ENCODE data around the gene RANBP10.
"Not testable (repeated sequence)": the region's sequence is repeated elsewhere in the genome, so short reads cannot be mapped to it uniquely, and the experiment has no call there.

RANBP10 gene

GRCh38 chr16:67707790-67708189, 98.6 kb downstream of the RANBP10 start:
- DNase-seq, result no peak

GRCh38 chr16:67707210-67707609, 99.2 kb downstream of the RANBP10 start:
- DNase-seq, result no peak

- DNase-seq, result no peak
Measured at GRCh38 chr16:67704110-67704509, 102.2 kb downstream of the RANBP10 start.

GRCh38 chr16:67703626-67704025, 102.7 kb downstream of the RANBP10 start:
- DNase-seq, result peak; percentile 7

GRCh38 chr16:67702130-67702529, 104.2 kb downstream of the RANBP10 start:
- no peak for DNase-seq

GRCh38 chr16:67701420-67701819, 104.9 kb downstream of the RANBP10 start:
- no peak for DNase-seq

- DNase-seq, result no peak
Measured at GRCh38 chr16:67699265-67699664, 107.1 kb downstream of the RANBP10 start.

- DNase-seq, result no peak
Measured at GRCh38 chr16:67697422-67698185, 108.8 kb downstream of the RANBP10 start.

- no peak for DNase-seq
Measured at GRCh38 chr16:67694611-67695010, 111.7 kb downstream of the RANBP10 start.

- not testable (repeated sequence) for DNase-seq
Measured at GRCh38 chr16:67693517-67694285, 112.7 kb downstream of the RANBP10 start.

- DNase-seq, result no peak
Measured at GRCh38 chr16:67685388-67686112, 120.8 kb downstream of the RANBP10 start.

GRCh38 chr16:67683767-67684166, 122.6 kb downstream of the RANBP10 start:
- DNase-seq, result no peak

- no peak for DNase-seq
Measured at GRCh38 chr16:67679935-67680897, 126.1 kb downstream of the RANBP10 start.

- DNase-seq, result no peak
Measured at GRCh38 chr16:67678354-67679023, 127.9 kb downstream of the RANBP10 start.

- DNase-seq, result no peak
Measured at GRCh38 chr16:67677712-67678111, 128.6 kb downstream of the RANBP10 start.

- DNase-seq, result no peak
Measured at GRCh38 chr16:67676939-67677338, 129.4 kb downstream of the RANBP10 start.

GRCh38 chr16:67676516-67676915, 129.8 kb downstream of the RANBP10 start:
- DNase-seq, result no peak

GRCh38 chr16:67675999-67676398, 130.4 kb downstream of the RANBP10 start:
- DNase-seq, result no peak

GRCh38 chr16:67675579-67675935, 130.8 kb downstream of the RANBP10 start:
- DNase-seq, result no peak

GRCh38 chr16:67674851-67675578, 131.3 kb downstream of the RANBP10 start:
- no peak for DNase-seq
